NT2/D1 (cell line): ENCODE data around the gene BRINP1.

Experiments
- DNase-seq: peaks from one replicate; pipeline ENCODE4 v3.0.0-alpha.2; 2011; ENCODE audit warnings: low read depth, low spot score
- H3K27me3 ChIP-seq: 2 replicates; pipeline ENCODE4 v1.6.0; 2011; ENCODE audit warnings: mild to moderate bottlenecking; ENCODE audit not compliant: insufficient read length, insufficient read depth
- H3K36me3 ChIP-seq: 2 replicates; pipeline ENCODE4 v1.6.1; 2011; ENCODE audit warnings: mild to moderate bottlenecking, low read length, mixed read lengths; ENCODE audit not compliant: insufficient read depth, insufficient read length
- H3K4me1 ChIP-seq: 2 replicates; pipeline ENCODE4 v1.5.1; 2011; ENCODE audit not compliant: insufficient read depth, insufficient read length
- H3K4me3 ChIP-seq: 2 replicates; pipeline ENCODE4 v1.5.1; 2011; ENCODE audit warnings: low read depth; ENCODE audit not compliant: insufficient read length
- H3K9ac ChIP-seq: 2 replicates; pipeline ENCODE4 v1.6.0; 2011; ENCODE audit warnings: low read depth; ENCODE audit not compliant: insufficient read length
- H3K9me3 ChIP-seq: 2 replicates; pipeline ENCODE4 v1.5.1; 2011; ENCODE audit warnings: mild to moderate bottlenecking, low read length; ENCODE audit not compliant: insufficient read depth
- SUZ12 ChIP-seq: IDR thresholded peaks from 2 replicates; pipeline ENCODE4 v1.6.1; 2011; ENCODE audit not compliant: insufficient read length, insufficient read depth; ENCODE audit errors: extremely low read depth
- YY1 ChIP-seq: IDR thresholded peaks from 2 replicates; pipeline ENCODE4 v1.6.1; 2011; ENCODE audit not compliant: insufficient read length, insufficient read depth
- ZNF274 ChIP-seq: IDR thresholded peaks from 2 replicates; pipeline ENCODE4 v1.6.1; 2011; ENCODE audit warnings: mild to moderate bottlenecking, low read depth, low read length

BRINP1 gene

DNA sequence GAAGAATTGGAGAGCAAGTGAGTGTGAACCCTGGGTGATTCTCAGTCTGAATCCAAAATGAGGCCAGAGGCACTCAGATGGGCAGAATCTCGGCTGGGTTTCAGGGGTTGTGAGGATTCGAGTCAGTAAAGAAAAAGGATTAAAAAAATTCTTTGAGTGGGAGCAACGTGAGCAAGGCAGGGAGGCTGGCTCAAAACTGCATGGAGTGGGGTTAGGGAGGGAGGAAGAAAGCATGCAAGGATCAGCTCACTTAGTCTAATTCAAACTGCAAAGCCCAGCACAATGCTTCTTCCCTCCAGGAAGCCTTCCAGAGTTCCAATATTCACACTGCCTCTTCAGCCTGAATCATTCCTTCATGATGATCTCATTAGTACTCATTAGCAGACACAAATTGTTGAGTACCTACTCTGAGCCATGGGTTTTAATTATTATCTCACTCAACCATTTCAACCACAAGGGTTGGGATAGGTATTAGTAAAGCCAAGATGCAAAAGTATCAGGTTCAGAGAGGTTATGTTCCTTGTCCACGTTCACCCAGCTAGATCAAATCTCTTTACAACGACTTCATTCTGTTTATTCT lies 95.8 kb downstream of the BRINP1 start:
- no peak for DNase-seq
- Histone ChIP-seq H3K27me3 (no peaks in the 10 kb centered on the region), H3K9me3 (no peaks in the 10 kb centered on the region), H3K9ac (no peak overlapping the region), H3K36me3 (no peaks in the 10 kb centered on the region), H3K4me1 (peaks cover 4% of the 10 kb centered on the region), H3K4me3 (no peak overlapping the region)
- TF ChIP-seq YY1 (no peak), SUZ12 (no peak), ZNF274 (no peak)

DNA sequence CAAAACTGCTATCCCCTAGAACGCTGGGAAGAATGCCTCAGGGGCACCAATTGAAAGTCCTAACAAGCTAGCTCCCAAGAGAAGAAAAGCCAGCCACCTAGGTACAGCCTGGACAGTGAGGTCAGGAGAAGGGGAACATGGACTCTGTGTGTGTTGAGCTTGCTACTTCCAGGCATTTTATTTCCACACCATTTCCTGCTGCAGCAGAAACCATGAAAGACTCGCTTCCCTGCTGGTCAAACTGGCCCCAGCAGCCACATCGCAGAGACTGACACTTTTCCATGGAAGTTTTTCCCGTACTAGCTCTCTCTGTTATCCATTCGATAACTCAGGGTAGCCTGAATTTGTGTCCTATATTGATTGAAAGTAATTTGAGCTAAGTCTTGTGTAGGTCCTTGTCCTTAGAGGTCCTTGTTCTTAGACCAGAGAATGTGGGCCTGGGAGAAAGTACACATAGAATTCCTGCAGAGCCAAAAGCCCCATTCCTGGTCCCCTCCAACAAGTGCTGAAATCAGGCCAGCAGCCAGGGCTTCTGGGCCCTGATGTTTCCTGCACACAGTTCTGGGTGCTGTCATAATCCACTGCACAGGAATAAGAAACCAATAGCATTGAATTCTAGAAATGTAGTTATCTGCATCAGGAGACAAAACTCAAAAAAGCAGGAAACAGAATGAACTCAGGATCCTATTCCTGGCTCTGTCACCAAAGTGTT lies 96.6 kb downstream of the BRINP1 start:
- DNase-seq = no peak
- TF ChIP-seq ZNF274 (no peak), SUZ12 (no peak), YY1 (no peak)
- no peaks in the 10 kb centered on the region for H3K27me3 ChIP-seq
- H3K9me3 ChIP-seq = no peaks in the 10 kb centered on the region
- H3K9ac ChIP-seq = no peak overlapping the region
- H3K4me3 ChIP-seq = no peak overlapping the region
- H3K4me1 ChIP-seq = peaks cover 4% of the 10 kb centered on the region
- no peaks in the 10 kb centered on the region for H3K36me3 ChIP-seq

DNA sequence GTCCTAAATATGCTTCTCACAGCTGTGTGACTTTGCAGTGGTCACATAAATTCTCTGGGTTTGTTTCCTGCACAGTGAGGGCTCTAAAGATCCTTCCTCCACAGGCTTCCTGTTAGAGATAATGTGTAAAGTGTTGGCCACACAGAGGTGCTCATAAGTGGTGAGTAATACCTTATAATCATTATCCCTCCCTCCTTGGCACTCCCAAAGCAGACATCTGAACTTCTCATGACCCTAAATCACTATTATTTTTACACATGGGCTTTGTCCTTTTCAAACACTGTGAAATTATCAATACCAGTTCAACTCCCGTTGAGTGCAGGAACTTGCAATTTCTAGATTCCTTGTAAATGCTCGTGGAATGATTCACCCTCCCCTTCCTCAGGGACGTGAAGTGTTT lies 100.2 kb downstream of the BRINP1 start:
- no peak for DNase-seq
- H3K27me3 ChIP-seq = no peaks in the 10 kb centered on the region
- TF ChIP-seq YY1 (no peak), SUZ12 (no peak), ZNF274 (no peak)
- no peaks in the 10 kb centered on the region for H3K36me3 ChIP-seq
- no peaks in the 10 kb centered on the region for H3K9me3 ChIP-seq
- peaks cover 4% of the 10 kb centered on the region for H3K4me1 ChIP-seq
- no peak overlapping the region for H3K9ac ChIP-seq
- H3K4me3 ChIP-seq = no peak overlapping the region

DNA sequence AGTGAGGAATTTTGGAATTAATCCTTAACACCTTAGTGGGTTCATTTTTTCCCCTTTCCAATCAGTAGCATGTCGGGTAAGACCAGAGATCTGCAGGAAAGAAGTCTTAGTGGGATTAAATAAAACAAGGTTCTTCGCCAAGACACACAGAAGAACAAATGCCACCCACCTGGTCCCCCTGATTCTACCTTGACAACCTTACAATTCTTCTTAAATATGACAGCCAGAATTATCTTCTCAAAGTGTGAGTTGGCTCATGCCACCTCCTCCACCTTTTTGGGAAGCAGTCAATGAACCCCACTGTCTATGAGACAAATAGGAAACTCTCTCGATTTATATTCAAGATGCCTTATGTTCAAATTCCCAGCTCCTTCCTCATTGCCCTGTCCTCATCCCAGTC lies 105.1 kb downstream of the BRINP1 start:
- TF ChIP-seq ZNF274 (no peak), YY1 (no peak), SUZ12 (no peak)
- no peaks in the 10 kb centered on the region for H3K9me3 ChIP-seq
- H3K36me3 ChIP-seq = no peaks in the 10 kb centered on the region
- H3K4me1 ChIP-seq = no peaks in the 10 kb centered on the region
- no peaks in the 10 kb centered on the region for H3K27me3 ChIP-seq
- no peak overlapping the region for H3K9ac ChIP-seq
- DNase-seq = no peak
- H3K4me3 ChIP-seq = no peak overlapping the region

DNA sequence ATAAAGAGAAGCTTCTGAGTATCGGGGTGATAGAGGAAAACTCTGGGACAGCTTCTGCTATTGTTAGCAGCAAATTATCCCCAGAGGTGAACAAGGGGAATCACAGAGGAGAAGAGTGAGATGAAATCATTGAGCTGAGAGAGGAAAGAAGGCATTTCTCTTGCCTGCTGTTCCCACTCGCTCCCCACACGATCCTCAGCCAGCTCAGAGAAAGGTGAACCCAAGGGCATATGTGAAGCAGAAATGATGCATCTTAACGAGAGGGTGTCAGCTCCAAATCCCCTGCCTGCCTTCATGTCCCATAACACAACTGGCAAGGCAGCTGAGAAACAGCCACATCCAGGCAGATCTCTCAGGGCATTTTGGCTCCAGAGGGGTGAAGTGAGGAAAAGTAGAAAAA lies 111.6 kb downstream of the BRINP1 start:
- no peak overlapping the region for H3K9ac ChIP-seq
- TF ChIP-seq YY1 (no peak), SUZ12 (no peak), ZNF274 (no peak)
- no peaks in the 10 kb centered on the region for H3K27me3 ChIP-seq
- no peaks in the 10 kb centered on the region for H3K36me3 ChIP-seq
- H3K9me3 ChIP-seq = no peaks in the 10 kb centered on the region
- DNase-seq = no peak
- no peaks in the 10 kb centered on the region for H3K4me1 ChIP-seq
- no peak overlapping the region for H3K4me3 ChIP-seq

DNA sequence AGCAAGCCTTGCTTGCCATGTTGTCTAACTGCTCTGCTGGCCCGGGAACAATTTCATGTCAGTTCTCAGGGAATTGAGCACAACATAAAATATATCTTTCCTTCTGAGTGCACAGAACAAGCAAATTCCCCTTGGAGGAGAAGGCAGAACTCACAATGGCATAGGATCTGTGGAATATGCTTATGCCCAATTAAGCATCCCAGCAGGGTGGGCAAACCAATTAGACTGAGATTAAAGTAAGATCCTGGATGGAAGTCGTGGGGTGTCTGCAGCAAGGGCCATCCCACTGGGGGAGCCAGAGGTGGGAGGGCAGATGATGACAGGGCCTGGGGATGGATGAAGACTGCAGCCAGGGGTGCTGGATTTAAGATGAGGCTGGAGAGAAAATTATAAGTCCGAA lies 114.1 kb downstream of the BRINP1 start:
- no peak for DNase-seq
- Histone ChIP-seq H3K36me3 (no peaks in the 10 kb centered on the region), H3K4me1 (no peaks in the 10 kb centered on the region), H3K27me3 (no peaks in the 10 kb centered on the region), H3K9me3 (no peaks in the 10 kb centered on the region), H3K9ac (no peak overlapping the region), H3K4me3 (no peak overlapping the region)
- no peak for TF ChIP-seq SUZ12
- no peak for TF ChIP-seq ZNF274
- TF ChIP-seq YY1 = no peak

DNA sequence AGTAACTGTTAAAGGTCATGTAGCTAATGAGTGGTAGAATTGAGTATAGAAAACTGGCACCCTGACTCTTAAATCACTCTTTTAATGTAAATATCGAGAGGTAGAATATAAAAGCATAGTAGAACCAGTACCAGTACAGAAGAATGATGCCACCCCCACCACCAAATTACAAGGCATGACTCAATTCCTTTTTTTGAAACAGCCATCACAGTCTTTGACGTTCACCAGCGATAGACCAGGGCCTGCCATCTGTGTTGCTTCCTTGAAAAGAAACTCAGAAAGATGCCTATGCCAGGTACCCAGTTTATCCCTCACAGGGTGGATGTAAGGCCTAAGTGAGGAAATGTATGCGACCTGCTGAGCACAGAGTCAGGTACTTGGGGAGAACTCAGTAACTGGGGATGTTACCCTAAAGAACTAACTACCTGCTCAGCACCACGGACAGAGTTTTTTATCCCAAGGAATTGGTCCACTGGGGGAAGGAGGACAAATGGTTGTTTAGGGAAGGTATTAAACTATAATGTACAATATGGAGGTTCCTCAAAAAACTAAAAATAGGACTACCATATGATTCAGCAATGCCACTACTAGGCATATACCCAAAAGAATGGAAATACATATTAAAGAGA lies 116.5 kb downstream of the BRINP1 start:
- H3K9ac ChIP-seq = no peak overlapping the region

More for the DNA sequence above, 116.5 kb downstream of the BRINP1 start:
- H3K27me3 ChIP-seq = no peaks in the 10 kb centered on the region
- DNase-seq = no peak
- H3K4me1 ChIP-seq = no peaks in the 10 kb centered on the region
- H3K4me3 ChIP-seq = no peak overlapping the region
- H3K9me3 ChIP-seq = no peaks in the 10 kb centered on the region
- H3K36me3 ChIP-seq = peaks cover 4% of the 10 kb centered on the region
- TF ChIP-seq YY1 (no peak), SUZ12 (no peak), ZNF274 (no peak)
